ENCODE data around the gene PHACTR3. TPM values are rescaled to one million over a fixed set of nuclear protein-coding genes. Genes with fewer than 3 reads are reported as not detected.

Gene PHACTR3
- total and polyA plus RNA-seq, 4 donors = 0.14 to 0.42 (median 0.17) TPM

DNA sequence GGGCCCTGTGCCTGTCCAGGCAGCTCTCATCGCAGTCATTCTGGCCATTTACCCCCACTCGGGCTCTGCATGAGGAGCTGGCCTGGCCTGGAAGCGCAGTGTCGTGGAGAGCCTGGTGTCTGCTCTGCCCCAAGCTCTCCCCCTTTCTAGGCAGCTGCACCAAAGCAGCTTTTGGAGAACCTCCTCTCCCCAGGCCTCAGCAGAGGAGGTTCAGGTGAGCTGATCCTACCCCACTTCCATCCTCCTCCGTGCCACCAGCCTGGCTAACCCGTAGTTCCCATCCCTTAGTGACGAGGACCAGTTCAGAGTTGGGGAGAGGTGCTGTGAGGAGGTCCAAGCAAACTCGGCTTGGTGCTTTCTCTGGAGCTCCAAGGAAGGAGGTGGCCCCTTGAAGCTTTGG, 30.5 kb upstream of the PHACTR3 start (continued):
- TF ChIP-seq GABPA (IDR thresholded peaks at IDR 0.05 in 1 of 2, conservative IDR thresholded peaks at IDR 0.05 in 1 of 2) (no peak), JUND (IDR thresholded peaks at IDR 0.05) (no peak), FOXA1 (IDR thresholded peaks at IDR 0.05) (no peak), RAD21 (IDR thresholded peaks at IDR 0.05) (no peak), TAF1 (conservative IDR thresholded peaks at IDR 0.05) (no peak), YY1 (IDR thresholded peaks at IDR 0.05) (no peak)
- TF ChIP-seq, protein P1, sequence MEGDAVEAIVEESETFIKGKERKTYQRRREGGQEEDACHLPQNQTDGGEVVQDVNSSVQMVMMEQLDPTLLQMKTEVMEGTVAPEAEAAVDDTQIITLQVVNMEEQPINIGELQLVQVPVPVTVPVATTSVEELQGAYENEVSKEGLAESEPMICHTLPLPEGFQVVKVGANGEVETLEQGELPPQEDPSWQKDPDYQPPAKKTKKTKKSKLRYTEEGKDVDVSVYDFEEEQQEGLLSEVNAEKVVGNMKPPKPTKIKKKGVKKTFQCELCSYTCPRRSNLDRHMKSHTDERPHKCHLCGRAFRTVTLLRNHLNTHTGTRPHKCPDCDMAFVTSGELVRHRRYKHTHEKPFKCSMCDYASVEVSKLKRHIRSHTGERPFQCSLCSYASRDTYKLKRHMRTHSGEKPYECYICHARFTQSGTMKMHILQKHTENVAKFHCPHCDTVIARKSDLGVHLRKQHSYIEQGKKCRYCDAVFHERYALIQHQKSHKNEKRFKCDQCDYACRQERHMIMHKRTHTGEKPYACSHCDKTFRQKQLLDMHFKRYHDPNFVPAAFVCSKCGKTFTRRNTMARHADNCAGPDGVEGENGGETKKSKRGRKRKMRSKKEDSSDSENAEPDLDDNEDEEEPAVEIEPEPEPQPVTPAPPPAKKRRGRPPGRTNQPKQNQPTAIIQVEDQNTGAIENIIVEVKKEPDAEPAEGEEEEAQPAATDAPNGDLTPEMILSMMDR (IDR thresholded peaks at IDR 0.05; ENCODE audit: low read depth, low read length, missing input control) = no peak

DNA sequence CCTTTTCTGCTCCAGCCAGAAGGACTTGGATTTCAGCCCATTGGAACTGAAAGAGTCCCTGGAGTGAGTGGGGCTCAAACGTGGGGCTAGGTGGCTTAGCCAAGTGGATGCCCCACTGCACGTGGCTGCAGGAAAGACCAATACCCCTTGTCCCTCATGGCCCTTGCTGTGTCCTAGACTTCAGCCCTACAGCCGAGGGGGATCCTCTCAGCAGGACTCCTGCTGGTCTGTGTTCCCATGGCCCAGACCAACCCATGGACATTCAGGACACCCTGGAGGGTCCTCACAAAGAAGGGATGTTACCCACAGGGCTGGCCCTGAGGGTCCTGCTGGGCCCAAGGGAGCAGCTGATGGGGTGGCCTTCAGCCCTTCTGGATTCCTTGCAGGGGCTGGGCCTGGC, 30.0 kb upstream of the PHACTR3 start:
- DNase-seq (ENCODE audit: low spot score) = no peak
- H3K4me3 ChIP-seq (ENCODE audit: low read depth in 1 of 3, low read length in 3 of 3) = no peak overlapping the region
- TF ChIP-seq EGR1 (IDR thresholded peaks at IDR 0.05; ENCODE audit: low read depth in 2 of 2) = no peak
- TF ChIP-seq ZBTB33 (IDR thresholded peaks at IDR 0.05) = no peak
- no peak for TF ChIP-seq ATF3 (IDR thresholded peaks at IDR 0.05)
- TF ChIP-seq FOXA2 (IDR thresholded peaks at IDR 0.05) = no peak
- no peak for TF ChIP-seq YY1 (IDR thresholded peaks at IDR 0.05)
- no peaks in the 10 kb centered on the region for H3K36me3 ChIP-seq (ENCODE audit: control insufficient read depth in 4 of 4, insufficient read depth in 3 of 4, low read depth in 1 of 4, low read length in 3 of 4)
- H3K27me3 ChIP-seq (ENCODE audit: control insufficient read depth in 4 of 4, insufficient read depth in 4 of 4, low read length in 3 of 4) = peaks cover 0 to 2% (median under 1%) of the 10 kb centered on the region in 4 donors
- no peak overlapping the region for H3K27ac ChIP-seq (ENCODE audit: low read depth in 1 of 2, low read length in 2 of 2)
- H3K9me3 ChIP-seq (ENCODE audit: control insufficient read depth in 4 of 4, low read length in 3 of 4) = no peaks in the 10 kb centered on the region
- peaks cover 0 to 6% (median 2%) of the 10 kb centered on the region in 4 donors for H3K4me1 ChIP-seq (ENCODE audit: control insufficient read depth in 4 of 4, insufficient read depth in 4 of 4, low read length in 3 of 4)
- no peak overlapping the region for H3K9ac ChIP-seq (ENCODE audit: low read depth in 1 of 2, low read length in 2 of 2)
- 49% methylated on average over 3 of the region's 3 CpGs for WGBS

GRCh38 chr20:59575216-59575615, 29.1 kb upstream of the PHACTR3 start:
- Histone ChIP-seq H3K4me3 (ENCODE audit: low read depth in 1 of 3, low read length in 3 of 3) (no peak overlapping the region), H3K9me3 (ENCODE audit: control insufficient read depth in 4 of 4, low read length in 3 of 4) (no peaks in the 10 kb centered on the region), H3K4me1 (ENCODE audit: control insufficient read depth in 4 of 4, insufficient read depth in 4 of 4, low read length in 3 of 4) (peaks cover 0 to 6% (median 2%) of the 10 kb centered on the region in 4 donors), H3K27ac (ENCODE audit: low read depth in 1 of 2, low read length in 2 of 2) (no peak overlapping the region), H3K27me3 (ENCODE audit: control insufficient read depth in 4 of 4, insufficient read depth in 4 of 4, low read length in 3 of 4) (peaks cover 0 to 5% (median 2%) of the 10 kb centered on the region in 4 donors), H3K9ac (ENCODE audit: low read depth in 1 of 2, low read length in 2 of 2) (no peak overlapping the region), H3K36me3 (ENCODE audit: control insufficient read depth in 4 of 4, insufficient read depth in 3 of 4, low read depth in 1 of 4, low read length in 3 of 4) (no peaks in the 10 kb centered on the region)
- TF ChIP-seq EGR1 (IDR thresholded peaks at IDR 0.05; ENCODE audit: low read depth in 2 of 2) (no peak), HNF4G (IDR thresholded peaks at IDR 0.05) (no peak), YY1 (IDR thresholded peaks at IDR 0.05) (no peak)
- 51% methylated on average over 5 of the region's 5 CpGs for WGBS
- no peak for DNase-seq (ENCODE audit: low spot score)

GRCh38 chr20:59575653-59576052, 28.7 kb upstream of the PHACTR3 start:
- H3K4me1 ChIP-seq (ENCODE audit: control insufficient read depth in 4 of 4, insufficient read depth in 4 of 4, low read length in 3 of 4) = peaks cover 0 to 6% (median 2%) of the 10 kb centered on the region in 4 donors
- 73% methylated on average over 1 of the region's 1 CpG for WGBS
- TF ChIP-seq RAD21 (IDR thresholded peaks at IDR 0.05) (no peak), GABPA (IDR thresholded peaks at IDR 0.05 in 1 of 2, conservative IDR thresholded peaks at IDR 0.05 in 1 of 2) (no peak), YY1 (IDR thresholded peaks at IDR 0.05) (no peak), ZBTB33 (IDR thresholded peaks at IDR 0.05) (no peak), HNF4A (conservative IDR thresholded peaks at IDR 0.05) (no peak), TAF1 (conservative IDR thresholded peaks at IDR 0.05) (no peak), FOXA1 (IDR thresholded peaks at IDR 0.05) (no peak), RXRA (IDR thresholded peaks at IDR 0.05) (no peak), NR2F2 (IDR thresholded peaks at IDR 0.05) (no peak), EGR1 (IDR thresholded peaks at IDR 0.05; ENCODE audit: low read depth in 2 of 2) (no peak), FOXA2 (IDR thresholded peaks at IDR 0.05) (no peak), SP1 (IDR thresholded peaks at IDR 0.05) (no peak)
- TF ChIP-seq, protein P1 (IDR thresholded peaks at IDR 0.05; ENCODE audit: low read depth, low read length, missing input control) = no peak

More at GRCh38 chr20:59575653-59576052, 28.7 kb upstream of the PHACTR3 start:
- Histone ChIP-seq H3K9ac (ENCODE audit: low read depth in 1 of 2, low read length in 2 of 2) (no peak overlapping the region), H3K27ac (ENCODE audit: low read depth in 1 of 2, low read length in 2 of 2) (no peak overlapping the region), H3K9me3 (ENCODE audit: control insufficient read depth in 4 of 4, low read length in 3 of 4) (no peaks in the 10 kb centered on the region), H3K36me3 (ENCODE audit: control insufficient read depth in 4 of 4, insufficient read depth in 3 of 4, low read depth in 1 of 4, low read length in 3 of 4) (no peaks in the 10 kb centered on the region), H3K4me3 (ENCODE audit: low read depth in 1 of 3, low read length in 3 of 3) (no peak overlapping the region), H3K27me3 (ENCODE audit: control insufficient read depth in 4 of 4, insufficient read depth in 4 of 4, low read length in 3 of 4) (peaks cover 0 to 6% (median 4%) of the 10 kb centered on the region in 4 donors)
- no peak for DNase-seq (ENCODE audit: low spot score)

Measured in liver (tissue), 9 donors.